Suprapubic skin (tissue), 3 donors: ENCODE results near the gene HSP90AB1.

Source experiments
- POLR2A ChIP-seq, 2 donors: fragments of 450-650 bp; IDR thresholded peaks; one replicate each; pipeline ENCODE4 v1.6.1; 2017; ENCODE audit warnings: antibody characterized with exemption in 2 of 2, mild to moderate bottlenecking in 2 of 2, moderate library complexity in 2 of 2
- TF ChIP-seq, protein P1 (sequence below), 2 donors: fragments of 200-600 bp in 1 of 2; fragments of 450-650 bp in 1 of 2; sonication (generic) in 1 of 2; IDR thresholded peaks; one replicate each; pipeline ENCODE4 v1.5.1; 2016 to 2019; ENCODE audit warnings: antibody characterized with exemption in 2 of 2, mild to moderate bottlenecking in 1 of 2, moderate library complexity in 1 of 2

DNA sequence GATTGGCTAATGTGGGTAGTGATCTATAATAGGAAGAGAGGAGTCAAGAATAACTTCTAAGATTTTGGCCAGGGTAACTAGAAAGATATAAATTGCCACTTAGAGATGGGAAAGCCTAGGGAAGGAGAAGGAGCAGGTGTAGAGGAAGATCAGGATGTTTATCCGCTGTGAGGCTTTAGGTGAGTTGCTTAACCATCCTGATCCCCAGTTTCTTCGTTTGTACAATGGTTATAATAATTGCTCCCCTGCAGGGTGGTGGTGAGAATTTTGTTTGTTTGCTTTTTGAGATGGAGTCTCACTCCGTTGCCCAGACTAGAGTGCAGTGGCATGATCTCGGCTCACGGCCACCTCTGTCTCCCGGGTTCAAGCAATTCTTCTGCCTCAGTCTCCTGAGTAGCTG, 32.6 kb upstream of the HSP90AB1 start:
- no peak for TF ChIP-seq POLR2A (IDR thresholded peaks at IDR 0.05)
- TF ChIP-seq, protein P1, sequence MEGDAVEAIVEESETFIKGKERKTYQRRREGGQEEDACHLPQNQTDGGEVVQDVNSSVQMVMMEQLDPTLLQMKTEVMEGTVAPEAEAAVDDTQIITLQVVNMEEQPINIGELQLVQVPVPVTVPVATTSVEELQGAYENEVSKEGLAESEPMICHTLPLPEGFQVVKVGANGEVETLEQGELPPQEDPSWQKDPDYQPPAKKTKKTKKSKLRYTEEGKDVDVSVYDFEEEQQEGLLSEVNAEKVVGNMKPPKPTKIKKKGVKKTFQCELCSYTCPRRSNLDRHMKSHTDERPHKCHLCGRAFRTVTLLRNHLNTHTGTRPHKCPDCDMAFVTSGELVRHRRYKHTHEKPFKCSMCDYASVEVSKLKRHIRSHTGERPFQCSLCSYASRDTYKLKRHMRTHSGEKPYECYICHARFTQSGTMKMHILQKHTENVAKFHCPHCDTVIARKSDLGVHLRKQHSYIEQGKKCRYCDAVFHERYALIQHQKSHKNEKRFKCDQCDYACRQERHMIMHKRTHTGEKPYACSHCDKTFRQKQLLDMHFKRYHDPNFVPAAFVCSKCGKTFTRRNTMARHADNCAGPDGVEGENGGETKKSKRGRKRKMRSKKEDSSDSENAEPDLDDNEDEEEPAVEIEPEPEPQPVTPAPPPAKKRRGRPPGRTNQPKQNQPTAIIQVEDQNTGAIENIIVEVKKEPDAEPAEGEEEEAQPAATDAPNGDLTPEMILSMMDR (IDR thresholded peaks at IDR 0.05): no peak
